GM23248 (cell line): ENCODE measurements around the gene PHTF1.

Experiments used
- EZH2 ChIP-seq: fragments of 200-600 bp; sonication (generic); IDR thresholded peaks from 2 replicates; pipeline ENCODE4 v1.6.1; 2018; ENCODE audit warnings: antibody characterized with exemption, mild to moderate bottlenecking; ENCODE audit not compliant: insufficient read depth, poor library complexity, severe bottlenecking
- EZH2phosphoT487 ChIP-seq: fragments of 200-600 bp; sonication (generic); IDR thresholded peaks from 2 replicates; pipeline ENCODE4 v1.6.1; 2018; ENCODE audit warnings: antibody characterized with exemption, moderate library complexity, mild to moderate bottlenecking, low read depth; ENCODE audit not compliant: insufficient read depth

DNA sequence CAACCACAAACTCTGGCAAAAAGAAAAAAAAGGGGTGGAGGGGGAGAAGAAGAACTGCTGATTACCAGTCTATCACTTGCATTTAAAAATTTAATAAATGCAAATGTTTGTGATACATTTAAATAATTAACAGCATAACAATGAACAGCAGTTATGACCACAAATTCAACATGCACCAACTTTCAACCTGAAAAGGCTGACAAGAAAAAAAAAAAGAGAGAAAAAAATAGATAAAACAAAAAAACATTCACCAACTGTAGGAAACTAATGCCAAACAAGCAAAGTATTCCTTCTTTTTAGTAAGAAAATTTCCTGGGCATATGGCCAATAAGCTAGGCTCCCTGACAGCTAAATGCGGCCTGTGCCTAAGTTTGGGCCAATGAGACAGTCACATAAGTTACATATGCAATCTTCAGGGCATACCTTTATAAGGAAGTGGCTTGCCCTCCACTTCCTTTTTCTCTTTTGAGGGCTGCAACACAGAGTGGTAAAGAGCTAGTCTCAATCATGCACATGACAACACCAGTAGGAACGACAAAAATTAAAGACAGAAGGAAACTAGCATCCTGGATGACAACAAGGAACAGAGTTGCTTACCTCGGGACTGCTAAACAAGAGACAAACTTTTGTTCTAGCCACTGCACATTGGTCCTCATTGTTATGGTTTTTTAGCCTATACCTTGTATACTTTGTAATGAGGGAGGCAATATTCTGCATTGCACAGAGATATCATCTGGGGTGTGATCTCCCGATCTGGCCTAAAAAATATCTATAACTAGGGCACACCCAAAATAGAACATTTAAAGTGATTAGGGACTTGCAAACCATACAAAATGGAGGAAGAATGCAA lies 24.2 kb upstream of the PHTF1 start:
- no peak for TF ChIP-seq EZH2phosphoT487
- no peak for TF ChIP-seq EZH2
